HT-29 (cell line): Measurements from ENCODE around the gene SLAMF7. TPM values are rescaled to one million over a fixed set of nuclear protein-coding genes. Genes with fewer than 3 reads are reported as not detected.

Experiments used
- DNase-seq: peaks from one replicate; pipeline ENCODE4 v3.0.0-alpha.2; 2015; ENCODE audit warnings: low spot score
- total RNA-seq: library from RNA; depleted of rRNA; stranded (reverse); fragments of >200 nt; shearing (Covaris generic); gene quantifications from 2 replicates; pipeline ENCODE4 v1.2.3, GENCODE V29; 2014; rRNA removed

The SLAMF7 gene
- total RNA-seq, 1 experiment from 2014 or later = not detected

DNA sequence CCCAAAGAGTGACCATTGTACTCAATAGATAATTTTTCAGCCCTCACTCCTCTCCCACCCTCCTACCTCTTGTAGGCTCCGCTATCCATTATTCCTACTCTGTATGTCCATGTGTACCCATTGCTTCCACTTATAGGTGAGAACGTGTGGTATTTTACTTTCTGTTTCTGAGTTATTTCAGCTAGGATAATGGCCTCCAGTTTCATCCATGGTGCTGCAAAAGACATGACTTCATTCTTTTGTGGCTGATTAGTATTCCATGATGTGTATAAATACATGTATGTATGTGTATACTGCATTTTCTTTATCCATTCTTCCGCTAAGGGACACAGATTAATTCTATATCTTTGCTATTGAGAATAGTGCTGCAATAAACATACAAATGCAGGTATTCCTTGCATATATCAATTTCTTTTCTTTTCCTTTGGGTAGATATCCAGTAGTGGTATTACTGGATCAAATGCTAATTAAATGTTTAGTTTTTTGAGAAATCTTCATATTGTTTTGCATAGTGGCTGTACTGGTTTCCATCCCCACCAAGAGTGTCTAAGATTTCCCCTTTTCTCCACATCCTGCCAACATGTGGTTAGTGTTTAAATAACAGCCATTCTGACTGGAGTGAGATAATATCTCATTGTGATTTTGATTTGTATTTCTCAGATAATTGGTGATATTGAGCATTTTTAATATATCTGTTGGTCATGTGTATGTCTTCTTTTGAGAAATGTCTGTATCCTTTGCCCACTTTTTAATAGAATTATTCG lies 61.8 kb downstream of the SLAMF7 start:
- no peak for DNase-seq

- DNase-seq = no peak
These were observed 63.0 kb downstream of the SLAMF7 start for GRCh38 chr1:160801836-160802580.

Other genes starting within 250 kb of the SLAMF7 start
- gene SLAMF6, start 216.0 kb upstream of the SLAMF7 start, total RNA-seq = not detected in 2 replicates
- not detected in 2 replicates for gene CD84, start 159.8 kb upstream of the SLAMF7 start, total RNA-seq
- gene SLAMF1, start 92.2 kb upstream of the SLAMF7 start, total RNA-seq = not detected in 2 replicates
- not detected in 2 replicates for gene CD48, start 27.4 kb upstream of the SLAMF7 start, total RNA-seq
- gene LY9, start 56.9 kb downstream of the SLAMF7 start, total RNA-seq = not detected in 2 replicates
- gene CD244, start 123.6 kb downstream of the SLAMF7 start, total RNA-seq = not detected in 2 replicates
- gene ITLN1, start 145.9 kb downstream of the SLAMF7 start, total RNA-seq = not detected in 2 replicates
- gene ITLN2, start 215.6 kb downstream of the SLAMF7 start, total RNA-seq = not detected in 2 replicates